Stimulated activated CD8-positive, alpha-beta memory T cell treated with anti-CD3 and anti-CD28 coated beads, Interleukin-15, amount 100 ng/mL, for 4 hours (primary cell): ENCODE data around the gene RBM20.
A peak's percentile ranks its signal among the peaks of the same experiment; 100 is the strongest.
"Not testable (repeated sequence)": the region's sequence is repeated elsewhere in the genome, so short reads cannot be mapped to it uniquely, and the experiment has no call there.

Source experiments
- DNase-seq, 2 donors: peaks; one replicate each; pipeline ENCODE4 v3.0.0-alpha.2; 2020; ENCODE audit warnings: low read depth in 2 of 2

RBM20 gene

DNA sequence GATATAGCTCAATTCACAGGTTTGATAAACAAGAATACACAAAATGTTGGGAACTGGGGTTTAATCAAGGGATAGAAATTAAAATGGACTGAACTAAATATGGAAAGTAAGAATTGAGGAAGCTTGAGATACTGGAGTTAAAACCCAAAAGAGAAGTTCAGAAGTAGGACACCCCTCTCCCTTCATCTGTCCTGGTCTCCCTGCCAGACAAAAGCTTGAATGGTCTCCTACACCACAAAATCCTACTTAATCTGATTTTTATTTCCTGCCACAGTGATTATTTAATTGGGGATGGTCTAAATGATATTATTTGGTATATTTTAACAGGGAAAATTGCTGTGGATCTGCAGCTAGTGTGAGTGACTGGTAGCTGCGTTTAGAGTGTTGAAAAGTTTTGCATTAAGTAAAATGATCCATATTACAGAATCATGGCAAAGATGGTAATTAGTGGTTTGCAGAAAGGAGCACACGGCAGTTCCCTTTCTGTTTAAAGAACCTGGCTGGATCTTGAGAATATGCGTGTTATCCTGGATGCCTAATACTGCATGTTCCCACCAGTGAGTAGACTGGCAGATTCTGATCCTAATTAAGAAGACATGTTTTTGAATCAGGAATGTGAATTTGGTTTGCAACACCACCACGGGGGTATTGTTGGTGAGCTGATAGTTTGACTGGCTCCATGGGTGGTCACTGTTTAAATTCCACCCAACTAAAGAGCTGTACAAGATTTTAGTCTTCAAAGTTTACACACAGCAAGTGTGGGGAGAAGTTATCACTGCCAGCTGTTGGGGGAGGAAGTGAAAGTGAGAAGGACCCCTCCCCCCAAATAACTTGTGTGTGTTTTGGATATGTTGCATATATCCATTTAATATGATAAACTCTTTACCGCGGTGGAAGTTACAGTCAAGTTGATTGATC, 5.5 kb downstream of the RBM20 start:
- DNase-seq: no peak

DNA sequence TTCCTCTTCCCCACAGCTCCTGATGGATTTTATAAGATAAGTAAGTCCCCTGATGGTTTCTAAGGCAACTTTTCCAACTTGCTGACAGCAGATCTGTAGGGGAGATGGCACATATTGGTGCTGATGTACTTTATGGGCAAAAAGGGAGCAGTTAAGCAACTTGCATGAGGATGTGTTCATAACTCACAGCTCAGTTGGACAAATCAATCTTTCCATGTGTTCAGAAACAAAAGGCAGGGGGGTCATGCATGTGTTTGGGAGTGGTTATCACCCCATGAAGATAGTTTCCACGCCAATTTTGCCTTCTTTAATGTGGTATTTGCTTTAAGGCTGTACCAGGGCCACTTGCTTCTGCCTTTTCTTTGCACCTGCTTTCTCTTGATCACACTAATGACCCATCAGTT, 6.1 kb downstream of the RBM20 start:
- DNase-seq: no peak

DNA sequence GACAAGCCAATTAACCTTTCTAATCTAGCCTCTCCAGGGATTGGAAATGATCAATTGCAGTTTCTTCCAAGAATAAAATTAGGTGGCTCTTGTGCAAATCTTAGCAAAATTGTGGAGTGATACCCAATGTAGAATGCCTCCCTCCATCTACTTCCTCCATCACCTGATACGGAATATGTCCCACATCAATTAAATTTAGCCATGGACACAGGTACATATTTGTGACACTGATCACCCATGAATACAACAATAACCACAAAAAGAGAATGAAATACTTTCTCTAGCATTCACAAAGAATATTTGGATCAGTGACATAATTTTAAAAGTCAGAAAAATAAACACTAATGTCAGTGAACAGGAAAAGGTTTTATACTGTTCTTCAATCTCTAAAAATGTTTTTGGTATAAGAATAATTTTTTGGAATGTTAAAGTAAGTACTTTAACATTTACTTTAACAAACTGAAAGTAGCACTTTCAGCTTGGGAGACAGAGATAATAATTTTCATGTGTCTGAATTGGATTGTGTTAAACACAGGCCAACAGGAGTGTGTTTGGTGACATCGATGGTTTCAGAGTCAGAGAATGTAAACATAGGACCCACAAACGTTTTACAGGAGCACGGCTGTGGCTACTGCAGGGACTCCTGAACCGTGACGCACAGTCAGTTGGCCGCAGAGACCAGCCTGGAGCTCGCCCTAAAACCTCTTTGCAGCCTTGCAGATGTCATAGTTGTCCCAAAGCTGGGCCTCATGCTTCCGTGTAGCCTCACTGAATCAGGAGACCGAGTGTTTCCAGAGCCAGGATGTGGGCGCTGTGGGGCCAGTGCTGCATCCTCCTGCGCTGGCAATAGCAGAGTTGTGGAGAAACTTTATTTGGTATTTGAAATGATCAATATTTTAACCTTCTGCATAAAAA, 7.2 kb downstream of the RBM20 start:
- DNase-seq: no peak

DNA sequence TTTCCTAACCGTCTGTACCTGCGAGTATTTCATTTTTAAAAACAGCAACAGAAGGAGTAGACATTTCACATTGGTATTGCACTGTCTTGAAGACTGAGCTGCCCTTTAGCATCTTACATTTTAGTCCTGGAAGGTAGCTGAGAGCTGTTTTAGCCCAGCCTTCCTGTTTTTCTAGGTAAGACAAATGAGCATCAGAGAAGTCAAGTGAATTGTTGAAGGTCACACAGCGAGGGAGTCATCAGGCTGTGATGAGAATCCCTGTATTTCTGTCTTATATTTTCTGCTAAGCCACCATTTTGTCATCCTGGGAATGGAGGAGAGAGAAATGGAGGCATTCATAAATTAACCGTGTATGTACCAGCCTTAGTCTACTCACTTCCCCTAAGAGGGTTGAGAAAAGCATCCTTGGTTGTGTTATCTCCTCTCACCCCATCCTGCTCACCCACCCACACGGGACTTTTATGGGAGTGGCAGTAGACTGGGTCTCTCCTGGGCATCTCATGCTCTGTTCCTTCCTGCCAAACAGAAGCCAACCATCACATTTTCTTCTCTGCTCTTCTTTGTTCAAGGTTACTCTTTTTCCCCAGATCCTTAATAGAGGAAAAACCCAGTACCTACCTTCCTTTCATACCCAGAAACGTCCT, 8.5 kb downstream of the RBM20 start:
- DNase-seq: no peak

GRCh38 chr10:110655320-110655719, 11.2 kb downstream of the RBM20 start:
- no peak for DNase-seq

GRCh38 chr10:110656612-110657011, 12.5 kb downstream of the RBM20 start:
- DNase-seq: no peak

- DNase-seq: no peak
Measured at GRCh38 chr10:110657973-110658691, 14.0 kb downstream of the RBM20 start.

DNA sequence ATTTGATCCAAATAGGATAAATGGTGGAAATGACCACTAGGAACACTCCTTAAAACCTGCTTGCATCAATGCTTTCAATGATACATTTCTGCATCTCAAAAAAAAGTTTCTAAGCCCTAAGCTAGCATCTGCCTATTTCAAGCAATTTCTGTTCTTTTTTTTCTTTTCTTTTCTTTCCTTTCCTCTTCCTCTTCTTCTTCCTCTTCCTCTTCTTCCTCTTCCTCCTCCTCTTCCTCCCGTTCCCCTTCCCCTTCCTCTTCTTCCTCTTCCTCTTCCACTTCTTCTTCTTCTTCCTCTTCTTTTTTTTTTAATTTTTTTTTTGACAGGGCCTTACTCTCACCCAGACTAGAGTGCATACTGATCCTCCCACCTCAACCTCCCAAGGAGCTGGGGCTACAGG, 15.4 kb downstream of the RBM20 start:
- no peak for DNase-seq

DNA sequence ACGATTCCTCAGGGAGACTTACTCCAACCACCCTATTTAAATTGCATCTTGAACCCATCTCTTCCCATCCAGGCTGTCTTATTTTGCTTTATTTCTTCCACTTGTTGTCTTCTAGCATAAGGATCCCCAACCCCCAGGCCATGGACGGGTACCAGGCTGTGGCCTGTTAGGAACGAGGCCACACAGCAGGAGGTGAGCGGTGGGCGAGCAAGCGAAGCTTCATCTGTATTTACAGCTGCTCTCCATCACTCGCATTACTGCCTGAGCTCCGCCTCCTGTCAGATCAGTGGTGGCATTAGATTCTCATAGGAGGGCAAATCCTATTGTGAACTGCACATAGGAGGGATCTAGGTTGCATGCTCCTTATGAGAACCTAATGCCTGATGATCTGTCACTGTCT, 16.2 kb downstream of the RBM20 start:
- DNase-seq: not testable (repeated sequence)

- DNase-seq: no peak
Measured at GRCh38 chr10:110661292-110661691, 17.2 kb downstream of the RBM20 start.

- no peak for DNase-seq
Measured at GRCh38 chr10:110664483-110665420, 20.6 kb downstream of the RBM20 start.

DNA sequence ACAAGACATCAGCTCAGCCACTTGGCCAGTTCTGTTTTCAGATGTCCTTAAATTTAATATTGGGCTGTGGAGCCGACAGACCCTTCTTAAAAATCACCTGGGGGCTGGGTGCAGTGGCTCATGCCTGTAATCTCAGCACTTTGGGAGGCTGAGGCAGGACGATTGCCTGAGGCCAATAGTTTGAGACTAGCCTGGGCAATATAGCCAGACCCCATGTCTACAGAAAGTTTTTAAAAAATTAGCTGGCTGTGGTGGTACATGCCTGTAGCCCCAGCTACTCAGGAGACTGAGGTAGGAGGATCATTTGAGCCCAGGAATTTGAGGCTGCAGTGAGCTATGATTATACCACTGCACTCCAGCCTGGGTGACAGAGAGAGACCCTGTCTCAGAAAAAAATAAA, 22.1 kb downstream of the RBM20 start:
- DNase-seq: not testable (repeated sequence)

- DNase-seq: no peak
Measured at GRCh38 chr10:110666673-110667072, 22.5 kb downstream of the RBM20 start.

- no peak for DNase-seq
Measured at GRCh38 chr10:110667620-110668343, 23.6 kb downstream of the RBM20 start.

GRCh38 chr10:110668443-110668842, 24.3 kb downstream of the RBM20 start:
- no peak for DNase-seq

- DNase-seq: no peak
Measured at GRCh38 chr10:110670335-110670734, 26.2 kb downstream of the RBM20 start.

DNA sequence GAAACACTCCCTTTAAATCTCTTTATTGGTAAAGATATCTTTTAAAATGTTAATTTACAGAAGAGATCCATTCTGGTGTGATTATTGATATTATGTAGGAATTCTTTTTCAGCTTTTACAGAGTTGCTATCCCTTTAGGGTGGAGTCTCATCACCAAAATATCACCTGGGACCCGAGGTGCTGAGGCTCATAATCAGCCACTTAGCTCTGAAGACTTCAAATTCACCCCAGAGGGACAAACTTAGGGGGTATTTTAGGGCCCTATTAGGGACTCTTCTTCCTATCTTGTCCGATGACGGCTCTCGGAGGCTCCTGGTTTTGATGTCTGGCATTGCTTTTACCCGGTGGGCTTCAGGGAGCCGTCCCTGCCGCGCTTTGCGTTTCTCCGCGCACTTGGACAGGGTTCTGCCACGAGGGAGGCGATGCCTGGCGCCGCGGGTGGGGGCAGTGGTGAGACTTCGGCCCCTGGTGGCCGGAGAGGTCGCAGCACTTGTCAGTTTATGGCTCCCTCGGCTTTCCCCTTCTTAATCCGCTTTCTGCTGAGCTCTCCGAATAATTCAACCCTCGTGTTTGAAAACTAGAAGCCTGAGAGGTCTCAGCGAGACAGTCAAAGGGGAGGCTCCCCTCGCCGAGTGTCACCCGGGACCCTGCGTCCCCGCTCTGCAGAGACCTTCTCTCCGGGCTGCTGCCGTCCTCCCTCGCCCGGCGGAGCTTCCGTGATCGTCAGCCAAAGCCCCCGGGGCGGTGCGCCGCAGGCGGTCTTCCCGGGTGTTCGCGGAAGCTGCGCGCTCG, 27.8 kb downstream of the RBM20 start:
- DNase-seq: peak; percentile 44 to 54

DNA sequence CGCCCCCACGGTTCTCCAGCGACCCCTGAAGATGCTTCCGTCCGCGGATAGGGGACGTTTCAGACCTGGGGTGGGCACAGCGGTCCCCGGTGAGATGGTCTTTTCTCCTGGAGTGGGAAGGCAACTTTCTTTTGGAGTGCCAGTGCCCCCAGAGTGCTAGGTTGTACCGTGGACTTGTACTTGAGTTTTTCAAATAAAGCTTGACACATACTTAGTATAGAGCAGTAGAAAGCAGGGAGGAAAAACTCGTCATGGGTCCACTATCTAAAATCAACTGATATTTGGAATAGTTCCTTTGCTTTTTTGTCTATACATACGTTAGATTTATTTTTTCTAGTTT, 28.4 kb downstream of the RBM20 start:
- DNase-seq: no peak

DNA sequence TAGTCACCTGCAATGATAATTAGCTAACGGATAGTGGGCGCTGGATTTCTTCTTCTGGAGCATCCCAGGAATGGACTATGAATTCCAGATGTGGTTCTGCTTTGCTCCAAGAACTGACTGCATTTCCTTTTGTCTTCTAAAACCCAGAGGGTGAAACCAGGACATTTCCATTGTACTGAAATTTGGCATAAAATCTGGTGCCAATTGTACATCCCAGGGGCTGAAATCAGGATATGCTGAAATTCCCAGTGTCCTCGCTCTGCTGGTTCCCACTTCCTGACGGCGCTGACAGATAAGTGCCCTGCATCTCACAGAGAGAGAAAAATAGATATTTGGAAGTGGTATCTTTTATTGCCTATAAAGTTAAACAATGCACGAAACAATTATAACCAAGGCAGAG, 31.9 kb downstream of the RBM20 start:
- no peak for DNase-seq
